ENCODE results near the gene FHOD3.

FHOD3 gene

GRCh38 chr18:36600548-36600947 is 303.0 kb downstream of the FHOD3 start:
- TF ChIP-seq, protein P1, sequence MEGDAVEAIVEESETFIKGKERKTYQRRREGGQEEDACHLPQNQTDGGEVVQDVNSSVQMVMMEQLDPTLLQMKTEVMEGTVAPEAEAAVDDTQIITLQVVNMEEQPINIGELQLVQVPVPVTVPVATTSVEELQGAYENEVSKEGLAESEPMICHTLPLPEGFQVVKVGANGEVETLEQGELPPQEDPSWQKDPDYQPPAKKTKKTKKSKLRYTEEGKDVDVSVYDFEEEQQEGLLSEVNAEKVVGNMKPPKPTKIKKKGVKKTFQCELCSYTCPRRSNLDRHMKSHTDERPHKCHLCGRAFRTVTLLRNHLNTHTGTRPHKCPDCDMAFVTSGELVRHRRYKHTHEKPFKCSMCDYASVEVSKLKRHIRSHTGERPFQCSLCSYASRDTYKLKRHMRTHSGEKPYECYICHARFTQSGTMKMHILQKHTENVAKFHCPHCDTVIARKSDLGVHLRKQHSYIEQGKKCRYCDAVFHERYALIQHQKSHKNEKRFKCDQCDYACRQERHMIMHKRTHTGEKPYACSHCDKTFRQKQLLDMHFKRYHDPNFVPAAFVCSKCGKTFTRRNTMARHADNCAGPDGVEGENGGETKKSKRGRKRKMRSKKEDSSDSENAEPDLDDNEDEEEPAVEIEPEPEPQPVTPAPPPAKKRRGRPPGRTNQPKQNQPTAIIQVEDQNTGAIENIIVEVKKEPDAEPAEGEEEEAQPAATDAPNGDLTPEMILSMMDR (IDR thresholded peaks at IDR 0.05; ENCODE audit: low read depth, low read length) = no peak
- no peak overlapping the region for H3K4me3 ChIP-seq (ENCODE audit: low read depth, low read length)

GRCh38 chr18:36601316-36601715 is 303.8 kb downstream of the FHOD3 start:
- H3K4me3 ChIP-seq (ENCODE audit: low read depth, low read length) = no peak overlapping the region
- TF ChIP-seq, protein P1 (IDR thresholded peaks at IDR 0.05; ENCODE audit: low read depth, low read length) = no peak

- H3K4me3 ChIP-seq (ENCODE audit: low read depth, low read length) = no peak overlapping the region
- TF ChIP-seq, protein P1 (IDR thresholded peaks at IDR 0.05; ENCODE audit: low read depth, low read length) = no peak
Measured at GRCh38 chr18:36602071-36602470, 304.6 kb downstream of the FHOD3 start.

- TF ChIP-seq, protein P1 (IDR thresholded peaks at IDR 0.05; ENCODE audit: low read depth, low read length) = no peak
- H3K4me3 ChIP-seq (ENCODE audit: low read depth, low read length) = no peak overlapping the region
Measured at GRCh38 chr18:36602620-36603019, 305.1 kb downstream of the FHOD3 start.

DNA sequence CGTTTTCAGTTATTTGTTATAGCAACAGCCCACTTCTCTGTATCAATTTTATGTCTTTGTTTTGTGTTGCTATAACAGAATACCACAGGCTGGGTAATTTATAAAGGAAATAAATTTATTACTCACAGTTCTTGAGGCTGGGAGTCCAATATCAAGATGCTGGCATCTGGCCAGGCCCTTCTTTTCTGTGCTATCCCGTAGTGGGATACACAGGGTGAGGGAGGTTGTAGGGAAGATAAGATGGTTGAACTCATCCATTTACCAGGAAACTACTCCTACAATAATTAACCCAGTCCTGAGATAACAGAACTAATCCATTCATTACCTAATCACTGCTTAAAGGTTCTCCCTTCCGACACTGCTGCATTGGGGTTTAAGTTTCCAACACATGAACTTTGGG is 310.6 kb downstream of the FHOD3 start:
- H3K4me3 ChIP-seq (ENCODE audit: low read depth, low read length) = no peak overlapping the region
- TF ChIP-seq, protein P1 (IDR thresholded peaks at IDR 0.05; ENCODE audit: low read depth, low read length) = no peak

- TF ChIP-seq, protein P1 (IDR thresholded peaks at IDR 0.05; ENCODE audit: low read depth, low read length) = no peak
Measured at GRCh38 chr18:36610258-36610657, 312.7 kb downstream of the FHOD3 start.

GRCh38 chr18:36610661-36611060 is 313.1 kb downstream of the FHOD3 start:
- H3K4me3 ChIP-seq (ENCODE audit: low read depth, low read length) = no peak overlapping the region
- TF ChIP-seq, protein P1 (IDR thresholded peaks at IDR 0.05; ENCODE audit: low read depth, low read length) = no peak

More at GRCh38 chr18:36610258-36610657, 312.7 kb downstream of the FHOD3 start:
- H3K4me3 ChIP-seq (ENCODE audit: low read depth, low read length) = no peak overlapping the region
